A549 treated with CORT108297 at 1 μM for 4 hours (cell line): ENCODE measurements around the gene DNAJC30. TPM values are rescaled to one million over a fixed set of nuclear protein-coding genes. Genes with fewer than 3 reads are reported as not detected.

ENCODE experiments used
- total RNA-seq: library from RNA; stranded (reverse); fragments of 200-300 nt; extraction: Qiagen RNA extraction; gene quantifications from 5 replicates; pipeline ENCODE4 v1.2.3, GENCODE V29; 2022

The DNAJC30 gene
- total RNA-seq, result 7.5 to 10.5 TPM (median 10.2 TPM) in 5 replicates

DNA sequence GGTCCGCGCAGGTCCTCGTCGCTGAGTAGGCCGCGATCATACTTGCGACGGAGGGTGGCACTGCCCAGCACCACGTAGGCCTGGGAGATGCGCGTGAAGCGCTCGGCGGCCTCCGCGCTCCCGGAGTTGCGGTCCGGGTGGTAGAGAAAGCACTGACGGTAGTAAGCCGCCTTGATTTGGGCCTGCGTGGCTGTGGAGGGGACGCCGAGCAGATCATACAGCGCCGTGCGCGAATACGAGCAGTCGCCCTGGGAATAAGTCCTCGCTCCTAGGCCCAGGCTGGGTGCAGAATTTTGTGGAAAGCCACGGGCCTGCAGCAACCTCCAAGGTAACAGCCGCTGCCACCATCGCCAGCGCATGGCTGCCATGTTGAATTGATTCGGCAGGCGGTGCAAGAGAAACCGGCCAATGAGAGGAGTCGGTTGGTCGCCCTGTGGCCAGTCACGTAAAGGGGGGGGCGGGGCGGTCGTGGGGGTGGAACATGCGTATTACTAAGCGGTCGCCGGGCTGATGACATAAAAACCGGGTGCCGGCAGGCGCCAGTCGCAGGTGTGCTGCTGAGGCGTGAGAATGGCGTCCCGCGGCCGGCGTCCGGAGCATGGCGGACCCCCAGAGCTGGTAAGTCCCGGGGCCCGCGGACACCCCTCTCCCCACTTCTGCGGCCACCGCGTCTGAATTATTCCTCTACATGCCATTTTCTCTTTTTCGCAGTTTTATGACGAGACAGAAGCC is at the start of gene DNAJC30, which contains the start of gene BUD23:
DNAJC30 (minus strand) TSS at position 398 of the 732 bp plus-strand sequence; CDS start at position 368, 30 bp downstream.
BUD23 (plus strand) TSS at position 542 of the 732 bp plus-strand sequence; CDS start at position 571, 29 bp downstream.

DNA sequence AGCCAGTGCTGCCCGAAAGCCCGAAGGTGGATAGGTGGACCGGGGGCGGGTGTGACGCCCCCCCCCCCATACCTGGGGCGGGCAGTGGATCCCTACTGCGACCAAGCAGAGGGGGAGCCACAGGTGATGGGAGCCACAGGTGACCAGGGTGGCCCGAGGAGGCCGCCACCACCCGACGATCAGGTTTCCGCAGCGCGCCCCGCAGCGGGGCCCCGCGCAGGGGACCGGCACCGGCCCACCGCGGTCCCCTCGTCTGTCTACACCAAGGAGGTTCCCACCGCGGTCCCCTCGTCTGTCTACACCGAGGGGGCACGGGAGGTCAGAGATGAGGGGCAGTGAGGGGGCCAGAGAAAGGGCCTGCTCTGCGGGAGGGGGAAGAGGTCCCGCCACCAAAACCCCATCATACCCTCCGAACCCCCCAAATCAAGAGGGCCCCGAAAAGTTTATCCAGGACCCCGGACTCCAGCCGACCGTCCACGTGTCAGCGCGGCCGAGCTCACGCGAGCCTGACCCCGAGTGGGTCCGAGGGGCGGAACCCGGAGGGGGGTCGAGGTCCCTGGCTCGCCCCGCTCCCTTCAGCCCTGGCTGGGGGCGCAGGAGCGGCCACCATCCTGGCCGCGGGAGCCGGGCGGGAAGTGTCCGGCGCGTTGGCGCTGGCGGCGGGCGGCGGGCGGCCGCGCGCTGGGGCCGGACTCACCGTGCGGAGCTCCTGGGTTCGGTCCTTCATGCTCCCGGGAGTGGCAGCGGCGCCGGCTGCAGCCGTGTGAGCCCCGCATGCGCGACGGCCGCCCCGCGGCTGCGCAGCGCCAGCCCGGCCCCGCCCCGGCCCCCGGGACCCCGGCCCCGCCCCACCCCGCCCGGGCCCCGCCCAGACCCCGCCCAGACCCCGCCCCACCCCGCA is 35.9 kb upstream of the DNAJC30 start, which contains the start of gene STX1A:
STX1A (minus strand) TSS at position 765 of the 901 bp plus-strand sequence; CDS start at position 727, 38 bp downstream.

GRCh38 chr7:73667344-73668102 is 15.7 kb downstream of the DNAJC30 start, which contains the start of gene VPS37D:
Gene VPS37D, plus strand, starts transcription at chr7:73667831. Its CDS starts 128 bp downstream, at chr7:73667959.

Other genes with a start within 250 kb of the DNAJC30 start
- gene FZD9, start 249.7 kb downstream of the DNAJC30 start, total RNA-seq, result 1.0 to 2.2 TPM (median 1.8 TPM) in 5 replicates
- gene BAZ1B, start 161.2 kb downstream of the DNAJC30 start, total RNA-seq, result 50.4 to 65.4 TPM (median 57.5 TPM) in 5 replicates
- gene BCL7B, start 125.8 kb downstream of the DNAJC30 start, total RNA-seq, result 60.4 to 77.9 TPM (median 68.9 TPM) in 5 replicates
- gene TBL2, start 104.9 kb downstream of the DNAJC30 start, total RNA-seq, result 50.9 to 57.8 TPM (median 53.4 TPM) in 5 replicates
- 0.45 to 2.1 TPM (median 1.1 TPM) in 5 replicates for gene MLXIPL, start 58.9 kb downstream of the DNAJC30 start, total RNA-seq
- gene VPS37D, start 15.6 kb downstream of the DNAJC30 start, total RNA-seq, result 2.4 to 6.4 TPM (median 4.7 TPM) in 5 replicates
- gene BUD23, start 144 bp upstream of the DNAJC30 start, total RNA-seq, result 126 to 159 TPM (median 134 TPM) in 5 replicates
- 69.7 to 85.9 TPM (median 79.3 TPM) in 5 replicates for gene STX1A, start 36.2 kb upstream of the DNAJC30 start, total RNA-seq
- gene ABHD11, start 55.3 kb upstream of the DNAJC30 start, total RNA-seq, result 20.2 to 26.6 TPM (median 25.6 TPM) in 5 replicates
- 1.2 to 3.8 TPM (median 3.4 TPM) in 5 replicates for gene CLDN3, start 86.8 kb upstream of the DNAJC30 start, total RNA-seq
- 3.6 to 5.3 TPM (median 4.6 TPM) in 5 replicates for gene CLDN4, start 147.5 kb upstream of the DNAJC30 start, total RNA-seq
- 6.9 to 12.4 TPM (median 11.5 TPM) in 5 replicates for gene METTL27, start 159.1 kb upstream of the DNAJC30 start, total RNA-seq
- gene TMEM270, start 177.7 kb upstream of the DNAJC30 start, total RNA-seq, result 0.26 TPM in 1 of 5 replicates, not detected in the others